Activated CD8-positive, alpha-beta memory T cell treated with anti-CD3 and anti-CD28 coated beads for 48 hours (primary cell): ENCODE measurements around the gene C22orf23.

Source experiments
- DNase-seq, 3 experiments: peaks; one replicate each; pipeline ENCODE4 v3.0.0-alpha.2; 2020; ENCODE audit warnings: low read depth in 2 of 3, low spot score in 2 of 3

Gene C22orf23

DNA sequence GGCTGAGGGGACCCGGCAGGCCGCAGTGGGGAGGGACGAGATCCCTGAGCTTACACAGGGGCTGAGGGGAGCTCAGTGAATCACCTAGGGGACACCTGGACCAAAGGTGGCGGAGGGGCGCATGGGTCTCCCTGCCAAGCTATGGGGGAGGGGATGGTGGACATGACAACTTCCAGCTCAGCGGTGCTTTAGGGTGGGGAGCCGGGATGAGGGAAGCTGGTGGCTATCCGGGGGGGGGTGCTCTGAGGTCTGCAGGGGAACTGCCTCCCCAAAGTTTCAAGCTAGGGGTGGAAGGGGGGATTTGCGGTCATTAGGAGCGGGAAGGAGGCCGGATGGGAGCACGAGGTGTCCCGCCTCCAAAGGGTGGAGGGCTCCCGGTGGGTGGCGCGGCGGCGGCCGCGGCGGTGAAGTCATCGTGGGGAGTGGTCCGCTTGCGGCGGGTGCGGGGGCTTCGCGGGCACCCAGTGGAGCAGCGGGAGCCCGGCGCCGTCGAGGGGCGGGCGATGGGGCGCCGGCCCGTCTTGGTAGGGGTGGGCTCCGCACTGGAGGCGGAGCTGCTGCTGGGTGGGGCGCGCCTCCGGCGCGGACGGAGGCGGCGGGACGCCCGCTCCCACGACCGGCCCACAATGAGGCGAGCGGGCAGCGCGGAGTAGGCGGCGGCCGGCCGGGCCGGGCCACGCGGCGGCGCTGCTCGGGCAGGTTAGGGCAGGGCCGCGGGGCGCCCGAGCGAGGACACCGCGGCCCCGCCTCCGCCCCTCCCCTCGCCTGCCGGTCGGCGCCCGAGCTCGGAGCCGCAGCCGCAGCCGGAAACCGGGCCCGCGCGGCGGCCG lies 47.7 kb downstream of the C22orf23 start, which contains the start of gene MICALL1:
TSS of gene MICALL1 (plus strand) at position 764 of the 830 bp plus-strand sequence. CDS start 126 bp downstream, outside the sequence.
- DNase-seq: peak; percentile 18 to 41 (median 28)

DNA sequence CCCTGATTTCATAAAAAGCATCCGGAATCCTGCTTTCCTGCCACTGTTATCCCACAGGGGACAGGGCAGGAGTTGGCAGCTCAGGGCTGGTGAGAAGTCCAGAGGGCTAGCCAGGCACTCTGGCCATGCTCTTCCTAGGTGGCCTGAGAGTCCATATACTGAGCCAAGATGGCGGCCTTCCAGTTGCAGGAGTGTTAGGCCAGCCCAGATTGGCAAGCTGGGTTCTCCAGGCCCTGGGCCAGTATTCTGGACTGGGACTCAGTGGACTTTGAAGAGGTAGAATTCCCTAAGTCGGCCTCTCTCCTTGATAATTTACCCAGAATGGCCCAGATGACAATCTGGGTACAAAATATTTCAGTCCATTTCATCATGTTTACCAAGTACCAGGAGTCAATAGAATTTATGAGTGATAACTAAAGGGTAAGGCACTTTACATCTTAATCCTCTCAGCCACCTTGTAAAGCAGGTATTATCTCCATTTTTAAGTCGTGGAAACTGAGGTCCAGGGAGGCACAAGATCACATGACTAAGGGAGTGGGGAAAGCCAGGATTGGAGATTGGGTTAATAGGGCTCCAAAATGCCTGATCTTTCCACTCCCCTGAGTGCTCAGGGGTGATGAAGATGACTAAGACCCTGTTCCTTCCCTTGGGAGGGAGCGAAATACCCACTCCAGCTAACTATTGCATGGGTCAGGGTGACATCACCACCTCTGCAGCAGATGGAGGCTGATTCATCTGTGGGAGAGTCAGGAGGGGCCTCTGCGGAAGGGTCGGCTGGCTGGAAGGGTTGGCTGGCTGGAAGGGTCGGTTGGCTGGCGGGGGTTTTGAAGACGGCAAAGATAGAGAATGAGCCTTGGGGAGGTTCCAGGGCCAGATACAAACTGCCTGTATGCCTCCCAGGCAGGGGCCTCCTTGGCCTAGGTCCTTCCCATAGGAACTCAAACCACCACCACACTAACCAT lies 48.5 kb downstream of the C22orf23 start:
- DNase-seq: no peak

DNA sequence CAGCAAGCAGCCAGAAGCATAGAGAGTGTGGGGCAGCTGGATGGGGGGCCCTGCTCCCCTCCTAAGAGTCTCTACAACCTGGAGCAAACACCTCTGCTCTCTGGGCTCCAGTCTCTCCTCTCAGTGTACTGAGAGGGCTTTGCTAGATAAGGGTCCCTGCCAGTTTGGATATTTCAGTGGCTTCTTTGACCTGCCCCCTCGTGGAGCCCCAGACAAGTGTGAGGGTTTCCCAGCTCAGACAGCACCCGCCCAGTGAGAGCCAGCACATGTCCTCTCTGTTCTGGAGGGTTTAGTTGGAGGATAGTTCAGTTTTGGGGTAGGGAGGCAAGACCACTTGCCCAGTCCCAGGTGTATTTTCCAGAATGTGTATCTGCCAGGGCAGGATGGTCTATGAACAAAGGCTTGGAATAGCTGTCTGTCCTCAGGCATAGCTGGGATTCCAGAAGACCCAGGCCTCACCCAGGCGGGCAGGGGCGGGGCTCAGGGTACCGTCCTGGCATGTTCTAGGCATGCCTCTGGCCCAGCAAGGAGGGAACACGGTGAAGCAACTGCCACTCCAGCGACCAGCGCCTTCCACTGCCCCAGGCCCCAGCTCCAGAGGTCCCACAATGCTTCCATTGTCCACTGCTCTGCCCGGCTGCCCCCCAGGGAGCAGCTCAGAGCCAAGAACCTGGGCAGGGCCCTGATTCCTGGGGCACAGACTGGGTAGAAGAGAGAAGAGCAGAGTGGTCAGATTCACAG lies 54.8 kb downstream of the C22orf23 start:
- no peak for DNase-seq

DNA sequence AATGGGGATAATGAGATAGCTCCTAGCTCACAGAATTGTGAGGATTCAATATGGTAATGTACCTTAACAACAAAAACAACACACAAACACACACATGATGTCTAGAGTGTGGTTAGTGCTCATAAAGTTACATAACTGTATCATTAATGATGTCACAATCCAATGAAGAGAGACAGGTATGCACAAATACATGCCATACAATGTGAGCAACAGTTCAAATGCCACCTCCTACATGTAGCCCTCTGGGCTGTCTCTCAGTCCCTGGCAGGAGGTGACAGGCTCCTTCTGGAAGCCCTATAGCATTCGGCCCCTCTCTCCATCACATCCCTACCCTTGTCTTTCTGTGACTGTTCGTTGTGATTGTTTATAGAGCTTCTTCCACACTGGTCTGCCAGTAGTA lies 55.6 kb downstream of the C22orf23 start:
- DNase-seq: no peak

DNA sequence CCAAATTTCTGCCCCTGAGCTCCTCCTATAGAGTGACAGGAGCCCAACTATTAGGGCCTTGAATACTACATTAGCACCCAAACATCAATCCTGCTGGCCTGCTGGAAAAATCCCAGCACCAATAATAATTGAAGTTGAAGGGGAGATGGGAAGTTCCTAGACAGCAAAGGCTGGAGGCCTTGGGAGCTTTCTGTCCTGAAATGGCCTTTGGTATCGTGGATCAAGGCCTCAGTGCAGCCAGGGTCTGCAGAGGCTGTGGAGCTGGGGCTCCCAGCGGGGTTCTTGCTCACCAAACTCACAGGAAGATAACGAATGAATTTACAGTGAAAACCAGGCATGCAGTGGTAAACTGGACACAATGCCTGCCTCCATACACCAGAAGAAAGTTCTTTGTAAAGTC lies 56.5 kb downstream of the C22orf23 start:
- DNase-seq: no peak

DNA sequence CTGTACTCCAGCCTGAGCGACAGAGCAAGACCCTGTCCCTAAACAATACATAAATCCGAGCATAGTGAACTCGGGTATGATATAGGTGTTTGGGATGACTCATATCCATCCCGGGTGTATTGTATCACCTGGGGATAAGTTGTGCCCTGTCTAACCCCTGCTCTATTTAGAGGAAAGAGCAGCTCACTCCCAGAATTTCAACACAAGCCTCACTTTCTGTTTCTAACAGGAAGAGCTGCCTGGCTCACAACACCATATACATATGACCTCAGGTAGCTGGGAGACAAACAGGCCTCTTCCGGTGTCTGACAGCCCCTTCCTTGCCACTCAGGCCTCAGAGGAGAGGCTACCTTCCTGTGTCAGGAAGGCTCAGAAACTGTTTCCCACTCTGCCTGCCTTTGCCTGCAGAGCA lies 57.2 kb downstream of the C22orf23 start:
- DNase-seq: no peak

DNA sequence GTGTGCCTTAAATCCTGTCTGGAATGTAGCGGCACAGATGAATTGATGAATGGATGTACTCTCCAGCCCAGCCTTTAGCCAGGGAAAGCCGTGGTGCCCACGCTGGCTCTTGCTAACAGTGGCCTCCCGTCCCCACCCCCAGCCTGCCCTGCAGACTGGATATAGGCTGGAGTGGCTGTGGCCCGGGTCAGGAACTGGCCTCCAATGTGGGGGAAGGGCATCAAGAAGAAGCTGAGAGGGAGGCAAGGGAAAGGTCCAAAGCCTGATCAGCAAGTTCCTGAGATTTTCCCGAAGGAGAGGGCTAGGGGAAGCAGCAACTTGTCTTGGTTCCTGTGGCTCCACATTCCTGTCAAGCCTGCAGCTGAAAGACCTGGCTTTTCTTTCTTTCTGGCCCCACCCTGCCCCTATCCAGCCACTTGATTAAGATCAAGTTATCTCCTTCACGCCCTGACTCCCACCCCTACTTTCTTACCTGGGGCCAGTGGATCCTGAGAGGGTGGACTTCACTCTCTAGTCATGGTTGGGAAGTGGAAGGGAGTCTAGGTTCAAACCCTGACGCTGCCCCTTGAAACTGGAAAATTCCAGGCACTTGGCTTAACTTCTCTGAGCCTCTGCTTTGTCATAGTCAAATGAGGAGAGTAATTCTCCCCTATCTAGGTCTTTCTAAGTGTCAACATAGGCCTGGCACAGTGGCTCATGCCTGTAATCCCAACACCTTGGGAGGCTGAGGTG lies 58.3 kb downstream of the C22orf23 start:
- no peak for DNase-seq

DNA sequence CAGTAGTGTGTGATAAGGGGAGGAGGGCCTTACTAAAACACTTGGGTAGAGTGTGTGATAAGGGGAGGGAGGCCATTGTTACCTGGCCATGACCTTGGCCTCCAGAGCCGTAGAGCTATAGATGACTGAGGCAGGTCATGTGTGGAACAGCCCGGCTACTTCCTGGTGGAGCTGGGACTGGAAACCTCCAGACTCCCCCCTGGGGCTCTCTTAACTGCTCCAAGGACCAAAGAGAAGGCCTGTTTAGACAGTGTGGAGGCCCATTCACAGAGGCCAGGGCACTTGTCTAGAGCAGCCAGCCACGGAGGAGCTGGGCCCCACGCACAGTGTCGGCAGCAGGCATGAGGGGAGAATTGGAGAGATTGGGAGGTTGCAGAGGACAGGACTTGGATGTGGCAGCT lies 59.8 kb downstream of the C22orf23 start:
- no peak for DNase-seq
